ENCODE measurements around the gene GLT6D1.

The GLT6D1 gene

GRCh38 chr9:135582966-135583687, 56.2 kb downstream of the GLT6D1 start:
- DNase-seq: no peak

- DNase-seq: no peak
These were observed 56.8 kb downstream of the GLT6D1 start for GRCh38 chr9:135582541-135582940.

DNA sequence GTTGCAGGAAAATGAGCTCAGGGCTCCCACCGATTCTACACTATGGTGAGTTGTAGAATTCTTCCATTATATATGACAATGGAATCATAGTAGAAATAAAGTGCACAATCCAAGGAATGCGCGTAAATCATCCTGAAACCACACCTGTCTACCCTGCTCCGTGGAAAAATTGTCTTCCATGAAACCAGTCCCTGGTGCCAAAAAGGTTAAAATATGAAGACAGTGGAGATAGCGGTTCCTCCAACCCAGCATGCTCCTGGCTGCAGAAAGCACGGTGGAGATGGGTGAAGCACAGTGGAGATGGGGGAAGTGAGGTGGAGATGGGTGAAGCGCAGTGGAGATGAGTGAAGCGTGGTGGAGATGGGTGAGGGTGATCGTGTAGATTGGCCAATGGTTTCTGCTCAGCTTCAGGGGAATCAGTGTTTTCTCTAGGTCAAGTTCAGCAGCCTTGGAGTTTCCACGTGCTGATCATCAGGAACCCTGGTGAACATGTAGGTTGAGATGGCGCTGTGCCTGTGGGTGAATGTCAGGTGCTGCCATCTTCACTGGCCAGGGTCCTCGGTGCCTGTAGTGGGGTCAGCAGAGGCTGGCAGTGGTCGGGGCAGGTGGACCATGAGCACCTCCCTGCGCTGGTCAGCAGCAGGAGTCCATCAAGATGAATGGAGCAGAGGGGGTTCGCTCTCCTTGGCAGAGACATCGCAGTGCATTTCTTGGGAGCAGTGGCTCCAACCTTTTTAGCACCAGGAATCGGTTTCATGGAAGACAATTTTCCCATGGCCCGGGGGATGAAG, 57.5 kb downstream of the GLT6D1 start:
- DNase-seq: no peak

DNA sequence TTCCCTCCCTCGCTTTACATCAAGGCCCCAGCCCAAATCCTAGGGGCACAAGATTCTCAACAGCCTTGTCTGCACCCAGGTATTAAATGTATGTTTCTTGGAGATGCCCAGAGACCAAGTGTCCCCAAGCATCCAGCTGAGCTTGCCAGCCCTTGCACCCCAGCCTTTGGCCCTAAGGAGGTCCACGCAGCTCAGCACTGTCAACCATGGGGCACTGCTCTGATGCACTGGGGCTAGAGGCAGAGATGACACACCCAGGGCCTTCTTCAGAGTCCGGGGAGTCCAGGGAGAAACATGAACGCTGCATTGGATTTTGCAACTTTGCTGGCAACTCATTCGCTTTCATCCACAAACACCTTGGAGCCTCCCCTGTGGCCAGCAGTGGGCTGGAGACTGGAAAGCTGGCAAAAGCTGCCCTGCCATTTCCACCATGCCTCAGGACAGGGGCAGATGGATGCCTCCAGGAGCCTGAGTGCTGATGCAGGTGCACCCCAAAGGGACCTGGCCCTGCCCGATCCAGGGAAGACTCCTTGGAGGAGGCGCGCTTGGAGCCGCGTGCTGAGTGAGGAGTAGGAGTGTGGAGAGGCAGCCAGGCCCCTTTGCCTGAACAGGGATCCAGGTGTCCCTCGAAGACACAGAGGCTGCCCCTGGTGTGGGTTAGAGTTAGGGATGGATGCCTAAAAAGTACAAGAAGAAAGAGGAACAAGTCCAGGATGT, 58.5 kb downstream of the GLT6D1 start:
- DNase-seq: no peak

GRCh38 chr9:135579889-135580660, 59.3 kb downstream of the GLT6D1 start:
- no peak for DNase-seq

DNA sequence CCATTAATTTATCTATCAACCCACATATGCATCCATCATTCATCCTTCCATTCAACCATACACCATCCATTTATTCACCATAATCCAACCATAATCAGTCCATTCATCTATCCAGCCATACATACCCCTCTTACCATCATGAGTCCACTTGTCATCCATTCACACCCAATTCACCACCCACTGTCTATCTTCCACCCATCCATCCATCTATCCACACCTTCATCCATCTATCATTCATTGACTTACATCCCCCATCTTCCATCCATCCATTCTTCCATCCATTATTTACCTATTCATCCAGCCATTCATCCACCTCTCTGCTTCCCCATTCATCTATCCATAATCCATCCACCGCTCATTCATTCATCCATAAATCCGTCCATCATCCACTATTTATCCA, 60.0 kb downstream of the GLT6D1 start:
- no peak for DNase-seq

- no peak for DNase-seq
These were observed 62.1 kb downstream of the GLT6D1 start for GRCh38 chr9:135577256-135577655.

GRCh38 chr9:135575995-135576631, 63.2 kb downstream of the GLT6D1 start:
- no peak for DNase-seq

- DNase-seq: no peak
These were observed 64.4 kb downstream of the GLT6D1 start for GRCh38 chr9:135574943-135575342.

GRCh38 chr9:135574331-135574730, 65.0 kb downstream of the GLT6D1 start:
- DNase-seq: no peak
